ENCODE data around the gene SMOC1.

SMOC1 gene, protein sequence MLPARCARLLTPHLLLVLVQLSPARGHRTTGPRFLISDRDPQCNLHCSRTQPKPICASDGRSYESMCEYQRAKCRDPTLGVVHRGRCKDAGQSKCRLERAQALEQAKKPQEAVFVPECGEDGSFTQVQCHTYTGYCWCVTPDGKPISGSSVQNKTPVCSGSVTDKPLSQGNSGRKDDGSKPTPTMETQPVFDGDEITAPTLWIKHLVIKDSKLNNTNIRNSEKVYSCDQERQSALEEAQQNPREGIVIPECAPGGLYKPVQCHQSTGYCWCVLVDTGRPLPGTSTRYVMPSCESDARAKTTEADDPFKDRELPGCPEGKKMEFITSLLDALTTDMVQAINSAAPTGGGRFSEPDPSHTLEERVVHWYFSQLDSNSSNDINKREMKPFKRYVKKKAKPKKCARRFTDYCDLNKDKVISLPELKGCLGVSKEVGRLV

DNA sequence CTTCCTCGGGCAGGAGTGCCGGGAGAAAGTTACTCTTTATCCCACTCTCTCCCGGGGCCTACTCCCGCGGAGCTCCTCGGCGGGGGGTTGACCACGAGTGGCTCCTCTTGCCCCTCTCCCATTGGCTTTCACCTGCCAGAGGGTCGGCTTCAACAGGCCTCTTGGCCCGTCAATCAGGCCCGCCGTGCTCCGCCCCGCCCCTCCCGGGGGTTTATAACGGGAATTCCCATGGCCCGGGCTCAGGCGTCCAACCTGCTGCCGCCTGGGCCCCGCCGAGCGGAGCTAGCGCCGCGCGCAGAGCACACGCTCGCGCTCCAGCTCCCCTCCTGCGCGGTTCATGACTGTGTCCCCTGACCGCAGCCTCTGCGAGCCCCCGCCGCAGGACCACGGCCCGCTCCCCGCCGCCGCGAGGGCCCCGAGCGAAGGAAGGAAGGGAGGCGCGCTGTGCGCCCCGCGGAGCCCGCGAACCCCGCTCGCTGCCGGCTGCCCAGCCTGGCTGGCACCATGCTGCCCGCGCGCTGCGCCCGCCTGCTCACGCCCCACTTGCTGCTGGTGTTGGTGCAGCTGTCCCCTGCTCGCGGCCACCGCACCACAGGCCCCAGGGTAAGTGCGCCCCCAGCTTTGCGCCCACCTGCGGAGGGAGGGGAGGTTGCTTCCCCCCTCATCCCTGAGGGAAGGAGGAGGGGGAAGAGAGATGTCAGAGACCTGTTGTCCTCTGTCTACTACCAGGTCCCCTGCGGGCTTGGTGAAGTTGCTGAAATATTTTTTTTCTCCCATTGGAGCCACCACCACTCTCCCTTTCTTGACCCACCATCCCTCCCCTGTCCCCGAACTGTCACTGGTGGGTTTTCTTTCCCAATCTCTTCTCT lies at the start of gene SMOC1:
TSS of gene SMOC1 (plus strand) at position 242 of the 869 bp plus-strand sequence. CDS start at position 505, 263 bp downstream.
- peak; percentile 21 for DNase-seq

- no peak for DNase-seq
Observed at GRCh38 chr14:69838881-69839416, 40.3 kb upstream of the SMOC1 start.

- DNase-seq, result no peak
Observed at GRCh38 chr14:69839661-69840060, 39.6 kb upstream of the SMOC1 start.

GRCh38 chr14:69841656-69842055 lies 37.6 kb upstream of the SMOC1 start:
- no peak for DNase-seq

- peak; percentile 80 for DNase-seq
Observed at GRCh38 chr14:69842686-69843420, 36.4 kb upstream of the SMOC1 start.

GRCh38 chr14:69844171-69844570 lies 35.0 kb upstream of the SMOC1 start:
- no peak for DNase-seq

DNA sequence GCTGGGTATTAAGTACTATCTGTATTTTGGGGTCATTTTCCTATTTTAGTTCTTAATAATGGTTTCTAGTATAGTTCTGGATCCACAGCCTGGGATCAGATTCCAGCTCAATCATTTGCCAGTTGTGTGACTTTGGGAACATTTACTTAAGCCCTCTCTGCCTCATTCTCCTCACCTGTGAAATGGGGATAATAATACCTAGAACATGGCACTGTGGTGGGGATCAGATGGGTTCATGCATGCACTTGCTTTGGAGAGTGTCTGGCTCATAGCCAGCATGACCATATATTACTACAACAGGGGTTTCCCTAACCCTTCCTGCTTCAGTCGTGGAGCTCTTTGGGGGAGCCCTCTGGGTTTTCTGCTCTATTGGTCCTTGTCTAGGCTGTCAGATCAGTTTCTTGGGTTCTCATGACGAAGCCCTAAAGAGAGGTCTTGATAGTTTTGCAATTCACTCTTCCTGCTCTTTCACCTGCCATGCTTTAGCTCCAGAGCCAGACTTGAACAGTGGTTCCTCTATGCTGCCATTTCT lies 34.1 kb upstream of the SMOC1 start:
- DNase-seq, result no peak

DNA sequence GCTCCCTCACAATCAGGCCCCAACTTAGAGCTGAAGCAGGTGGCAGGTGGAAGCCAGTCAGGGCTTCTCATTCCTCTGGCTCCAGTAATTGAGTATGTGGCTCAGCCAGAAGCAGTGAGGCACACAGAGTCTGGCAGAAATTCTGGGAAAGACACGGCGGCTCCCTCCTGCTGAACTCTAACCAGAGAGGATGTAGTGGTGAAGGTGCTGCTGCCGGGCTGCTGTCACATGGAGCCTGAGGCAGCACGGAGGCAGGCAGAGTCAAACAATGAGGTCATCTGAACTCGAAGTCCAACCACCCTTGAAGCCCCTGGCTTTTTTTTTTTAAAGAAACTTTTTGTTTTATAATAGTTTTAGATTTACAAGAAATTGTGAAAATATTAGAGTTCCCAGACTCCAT lies 33.4 kb upstream of the SMOC1 start:
- no peak for DNase-seq

- DNase-seq, result no peak
Observed at GRCh38 chr14:69848156-69848555, 31.1 kb upstream of the SMOC1 start.

GRCh38 chr14:69848903-69849391 lies 30.3 kb upstream of the SMOC1 start:
- no peak for DNase-seq

- DNase-seq, result no peak
Observed at GRCh38 chr14:69850086-69850735, 29.0 kb upstream of the SMOC1 start.

DNA sequence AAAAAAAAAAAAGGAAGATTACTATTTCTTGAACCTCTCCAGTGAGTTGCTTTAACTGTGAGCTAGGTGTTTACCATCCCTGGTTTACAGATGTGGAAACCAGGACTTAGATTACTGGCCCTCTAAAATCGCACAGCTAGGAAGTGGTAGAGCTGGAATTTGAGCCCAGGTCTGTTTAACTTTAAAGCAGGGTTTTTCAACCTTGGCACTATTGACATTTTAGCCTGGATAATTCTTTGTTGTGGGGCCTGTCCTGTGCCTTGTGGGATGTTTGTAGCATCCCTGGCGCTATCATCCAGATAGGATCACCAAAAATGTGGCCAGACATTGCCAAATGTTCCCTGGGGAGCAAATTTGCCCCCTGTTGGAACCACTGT lies 28.5 kb upstream of the SMOC1 start:
- no peak for DNase-seq

DNA sequence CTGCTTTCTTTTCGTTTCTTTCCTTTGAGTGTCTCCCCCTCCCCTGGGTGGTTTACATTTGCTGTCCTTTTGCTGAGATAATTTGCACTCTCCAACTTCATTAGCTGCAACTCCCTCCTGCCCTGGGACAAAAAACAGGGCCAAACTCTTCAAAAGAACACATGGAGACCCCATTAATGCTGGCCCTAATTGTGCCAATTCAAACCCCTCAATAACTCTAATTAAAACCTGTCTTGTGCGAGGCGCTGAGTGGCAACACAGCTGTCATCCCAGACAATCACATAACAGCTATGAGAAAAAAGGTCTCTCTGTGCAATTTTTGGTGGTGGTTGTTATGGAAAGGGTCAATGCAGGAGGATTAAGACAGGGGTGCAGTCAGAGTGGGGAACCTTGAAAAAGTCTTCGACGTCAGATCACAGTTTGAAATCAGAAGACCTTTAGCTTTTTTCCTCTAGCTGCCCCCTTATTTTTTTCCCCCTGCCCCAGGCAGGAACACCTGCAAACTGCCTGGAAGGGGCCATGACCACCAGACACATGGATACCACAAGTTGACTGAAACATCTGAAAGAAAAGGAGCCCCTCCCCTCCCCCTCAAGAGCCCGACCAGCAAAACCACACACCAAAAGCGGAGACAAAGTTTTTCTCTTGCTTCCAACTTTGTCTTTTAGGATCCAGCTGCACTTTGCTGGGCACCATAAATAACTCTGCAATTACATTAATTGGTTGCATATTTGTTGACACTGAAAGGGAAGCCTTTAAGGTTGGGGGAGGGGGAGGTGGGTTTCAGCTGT lies 26.5 kb upstream of the SMOC1 start:
- DNase-seq, result no peak

DNA sequence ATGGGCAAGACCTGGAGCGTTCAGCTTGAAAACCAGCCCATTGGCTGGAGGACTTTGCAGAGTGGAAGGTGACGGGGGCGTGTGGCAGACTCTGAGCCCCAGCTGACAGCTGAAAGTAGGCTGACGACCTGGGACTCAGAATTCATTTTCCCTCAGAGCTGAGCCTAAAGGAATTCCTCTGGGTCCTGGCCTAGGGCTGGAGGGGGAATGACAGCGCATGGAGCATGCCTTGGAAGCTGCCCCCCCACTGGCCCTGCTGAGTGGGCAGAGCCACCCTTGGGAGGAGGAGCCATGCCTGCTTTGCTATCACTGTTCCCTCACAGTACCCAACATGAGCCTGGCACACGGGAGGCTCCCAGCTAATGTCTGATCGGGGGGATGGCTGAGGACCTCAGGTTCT lies 25.4 kb upstream of the SMOC1 start:
- DNase-seq, result no peak

GRCh38 chr14:69854598-69854997 lies 24.6 kb upstream of the SMOC1 start:
- no peak for DNase-seq

DNA sequence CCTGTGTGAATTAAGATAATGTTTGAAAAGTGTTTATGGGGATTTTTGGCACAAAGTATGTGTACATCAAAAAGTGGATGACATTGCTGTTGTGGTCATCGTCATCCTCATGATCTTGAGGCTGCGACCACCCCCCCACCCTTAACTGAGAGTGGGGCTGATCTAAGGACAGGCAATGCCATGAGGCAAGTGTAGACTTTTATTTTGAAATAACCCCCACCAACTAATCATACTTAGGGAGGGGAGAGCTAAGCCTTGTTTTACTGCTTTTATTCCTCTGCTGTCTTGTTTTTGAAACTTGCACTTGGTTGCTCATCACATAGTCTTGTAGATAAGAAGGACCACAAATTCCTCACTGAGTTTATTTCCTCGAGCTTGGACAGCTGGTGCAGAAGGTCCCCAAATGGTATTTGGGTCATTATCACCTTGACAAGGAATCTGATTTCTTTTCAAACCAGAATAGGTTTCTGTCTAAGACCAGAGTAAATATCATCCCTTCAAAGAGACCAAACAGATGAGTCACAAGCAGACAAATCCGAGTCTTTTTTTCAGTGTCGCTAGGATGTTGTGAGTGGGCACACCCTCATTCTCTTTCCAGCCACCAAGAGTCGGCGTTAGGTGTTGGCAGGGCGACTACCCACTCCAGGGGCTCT lies 23.9 kb upstream of the SMOC1 start:
- DNase-seq, result no peak

DNA sequence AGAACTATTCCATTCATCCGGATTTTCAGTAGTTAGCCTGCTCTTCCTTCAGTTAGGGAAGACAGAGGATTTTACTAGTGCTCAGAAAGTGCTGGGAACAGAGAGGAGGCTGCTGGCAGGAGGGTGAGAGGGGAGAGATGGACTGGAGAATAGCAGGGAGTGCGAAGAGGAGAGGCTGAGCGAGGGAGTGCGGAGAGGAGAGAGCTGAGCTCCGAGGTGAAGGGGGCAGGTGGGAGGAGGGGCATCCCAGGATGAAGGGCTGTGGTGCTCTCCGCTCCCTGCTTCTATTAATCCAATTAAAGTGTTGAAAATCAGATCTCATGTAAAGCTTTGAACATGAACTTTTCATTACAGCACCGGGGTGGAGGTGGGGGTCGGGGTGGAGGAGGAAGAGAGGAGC lies 20.4 kb upstream of the SMOC1 start:
- DNase-seq, result no peak

- no peak for DNase-seq
Observed at GRCh38 chr14:69859591-69859990, 19.6 kb upstream of the SMOC1 start.

DNA sequence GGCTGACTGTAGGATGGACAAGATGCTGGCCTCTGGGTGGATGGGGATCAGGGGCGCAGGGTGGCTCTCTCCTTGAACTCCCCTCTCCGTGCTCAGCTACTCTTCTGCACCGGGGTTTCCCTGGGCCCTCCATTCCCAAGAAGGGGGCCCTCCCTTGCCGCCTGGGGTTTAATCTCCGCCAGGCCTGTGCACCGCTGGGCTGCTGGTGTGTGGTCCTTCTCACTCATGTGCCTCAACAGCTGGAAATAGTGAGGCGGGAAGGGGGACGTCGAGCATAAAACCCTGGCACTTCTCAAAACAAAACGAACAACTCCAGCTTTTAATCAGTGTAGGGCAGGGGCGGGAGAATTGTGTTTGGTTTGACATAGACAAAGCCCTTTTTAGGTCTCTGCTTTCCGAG lies 19.0 kb upstream of the SMOC1 start:
- DNase-seq, result no peak

DNA sequence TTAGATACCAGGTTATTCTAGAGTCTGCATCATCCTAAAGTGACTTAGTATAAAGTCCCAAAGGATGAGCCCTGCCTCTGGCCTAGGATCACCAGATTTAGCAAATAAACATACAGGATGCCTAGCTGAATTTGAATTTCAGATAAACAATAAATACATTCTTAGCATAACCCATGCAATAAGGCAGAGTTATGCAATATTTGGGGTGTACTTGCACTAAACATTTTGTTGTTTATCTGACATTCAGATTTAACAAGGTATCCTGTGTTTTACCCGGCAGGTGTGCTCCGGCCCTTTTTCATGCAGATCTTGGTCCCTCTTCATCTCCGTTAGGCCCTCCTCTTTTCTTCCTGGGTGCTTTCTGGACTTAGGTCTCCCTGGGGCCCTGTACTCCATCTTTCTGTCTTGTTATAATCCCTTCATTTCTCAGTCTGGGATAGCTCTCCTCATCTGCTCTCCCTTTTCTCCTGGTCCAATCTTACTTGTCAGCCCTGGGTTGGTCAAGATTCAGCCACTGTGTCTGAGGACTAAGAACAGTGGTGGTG lies 18.1 kb upstream of the SMOC1 start:
- DNase-seq, result no peak
